NCI-H2107 treated with DMSO at 0.1 percent for 48 hours (cell line): Measurements from ENCODE around the gene LAG3.

Experiments
- DNase-seq: peaks from one replicate; lab custom pipeline; 2025; ENCODE audit not compliant: unreplicated experiment; lab: John Stamatoyannopoulos, UW

The LAG3 gene

DNA sequence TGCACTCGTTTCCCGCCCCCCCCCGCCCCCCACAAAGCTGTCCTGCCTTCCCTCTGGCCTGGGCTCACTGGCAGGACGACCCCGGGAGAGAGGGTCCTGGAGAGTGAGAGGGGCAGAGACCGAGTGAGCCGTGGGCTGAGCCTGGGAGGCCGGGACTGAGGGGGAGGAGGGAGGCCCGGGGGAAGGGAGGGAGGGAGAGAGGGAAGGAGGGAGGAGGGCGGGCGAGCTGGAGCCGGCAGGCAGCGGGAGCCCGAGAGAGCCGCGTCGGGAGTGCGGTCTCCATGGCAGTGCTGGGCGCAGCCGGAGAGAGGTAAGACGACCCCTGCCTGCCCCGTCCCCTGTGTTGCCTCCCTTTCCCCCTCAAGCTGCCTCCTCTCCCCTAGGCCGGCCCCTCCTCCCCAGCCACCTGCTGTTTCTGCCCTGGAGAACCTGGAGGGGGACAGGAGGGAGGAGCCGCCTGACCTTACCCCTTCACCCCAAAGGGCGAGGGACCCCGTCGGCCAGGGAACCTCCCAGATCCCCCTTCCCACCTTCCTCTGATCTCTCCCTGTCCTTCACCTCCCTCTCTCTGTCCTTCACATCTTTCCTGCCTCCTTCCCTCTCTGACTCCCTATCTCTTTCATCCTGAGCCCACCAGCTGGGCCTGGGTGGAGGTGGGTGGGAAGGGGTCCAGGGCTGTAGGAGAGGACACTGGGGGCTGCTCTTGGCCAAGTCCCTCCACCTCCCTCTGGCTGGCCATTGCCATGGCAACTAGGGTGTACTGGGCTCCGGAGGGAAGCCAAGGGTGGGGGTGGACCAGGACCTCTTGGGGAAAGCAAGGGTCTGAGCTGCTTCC, 49.5 kb downstream of the LAG3 start, which contains the start of gene GPR162:
Gene GPR162, plus strand, starts transcription at position 231 of the 835 bp plus-strand sequence. CDS start 2,078 bp downstream, outside the sequence.
- DNase-seq, result peak; percentile 43

DNA sequence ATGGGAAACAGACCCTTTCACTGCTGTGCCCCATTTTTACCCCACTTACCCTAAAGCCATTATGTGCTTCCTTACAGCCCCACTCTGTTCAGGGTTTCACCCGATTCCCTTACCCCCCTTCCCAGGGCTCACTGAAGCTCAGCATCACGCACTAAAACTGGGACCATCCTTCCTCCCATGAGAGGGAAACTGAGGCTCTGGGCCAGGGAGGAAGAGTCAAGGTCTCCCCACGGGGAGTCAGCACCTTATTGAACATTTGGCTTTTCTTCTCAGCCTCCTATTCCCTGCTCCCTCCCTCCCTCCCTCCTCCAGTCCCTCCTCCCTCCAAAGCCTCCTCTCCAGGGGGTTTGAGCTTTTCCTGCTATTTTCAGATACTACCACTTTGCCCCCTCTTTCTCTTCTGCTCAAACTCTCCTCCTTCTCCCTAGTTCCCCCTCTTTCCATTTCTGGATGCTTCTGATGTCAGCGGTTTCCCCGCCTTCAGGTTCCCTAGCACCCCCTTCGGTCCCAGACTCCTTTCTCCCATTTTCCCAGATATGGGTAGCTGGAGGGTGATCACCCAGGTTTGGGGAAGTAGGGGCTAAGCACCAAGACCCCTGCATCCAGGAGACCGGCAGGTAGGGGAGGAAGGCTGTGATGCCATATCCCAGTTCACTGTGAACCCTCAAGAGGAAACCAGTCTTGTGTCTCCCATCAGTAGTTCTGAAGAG, 50.3 kb downstream of the LAG3 start:
- no peak for DNase-seq

DNA sequence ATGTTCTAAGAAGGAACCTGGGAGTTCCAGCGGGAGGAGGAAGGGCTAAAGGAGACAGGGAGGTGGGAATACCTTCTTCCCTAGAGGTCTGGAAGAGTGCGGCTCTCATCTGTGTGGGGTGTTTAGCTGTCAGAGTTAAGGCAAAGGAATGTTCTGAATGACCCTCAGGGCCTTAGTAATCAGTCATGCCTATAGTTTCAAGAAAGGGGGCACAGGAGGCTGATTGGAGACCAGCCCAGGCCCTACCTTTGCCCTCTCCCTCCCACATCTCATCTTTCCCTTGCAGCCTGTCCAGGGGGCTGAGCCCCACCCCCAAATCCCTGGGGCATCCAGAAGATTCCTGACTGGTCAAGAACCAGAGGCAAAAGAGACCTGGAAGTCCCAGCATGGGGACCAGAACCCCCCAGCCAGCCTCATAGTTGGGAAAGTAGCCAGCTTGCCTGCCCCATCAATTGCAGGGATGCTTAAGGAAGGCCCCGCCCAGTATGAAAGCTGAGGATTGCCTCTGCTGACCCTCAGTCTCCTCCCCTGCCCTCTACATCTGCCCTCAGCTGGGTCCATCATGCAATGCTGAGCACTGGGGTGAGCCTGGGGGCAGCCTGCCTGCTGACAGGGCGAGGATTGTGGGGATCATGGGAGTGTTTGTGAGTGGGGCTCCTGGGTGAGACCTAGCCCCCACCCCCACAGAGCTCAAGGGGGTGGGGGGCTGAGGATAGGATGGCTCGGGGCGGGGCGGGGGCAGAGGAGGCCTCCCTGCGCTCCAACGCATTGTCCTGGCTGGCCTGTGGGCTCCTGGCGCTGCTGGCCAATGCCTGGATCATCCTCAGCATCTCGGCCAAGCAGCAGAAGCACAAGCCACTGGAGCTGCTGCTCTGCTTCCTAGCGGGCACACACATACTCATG, 51.1 kb downstream of the LAG3 start:
- DNase-seq, result no peak

GRCh38 chr12:6824085-6824775, 51.9 kb downstream of the LAG3 start:
- no peak for DNase-seq

DNA sequence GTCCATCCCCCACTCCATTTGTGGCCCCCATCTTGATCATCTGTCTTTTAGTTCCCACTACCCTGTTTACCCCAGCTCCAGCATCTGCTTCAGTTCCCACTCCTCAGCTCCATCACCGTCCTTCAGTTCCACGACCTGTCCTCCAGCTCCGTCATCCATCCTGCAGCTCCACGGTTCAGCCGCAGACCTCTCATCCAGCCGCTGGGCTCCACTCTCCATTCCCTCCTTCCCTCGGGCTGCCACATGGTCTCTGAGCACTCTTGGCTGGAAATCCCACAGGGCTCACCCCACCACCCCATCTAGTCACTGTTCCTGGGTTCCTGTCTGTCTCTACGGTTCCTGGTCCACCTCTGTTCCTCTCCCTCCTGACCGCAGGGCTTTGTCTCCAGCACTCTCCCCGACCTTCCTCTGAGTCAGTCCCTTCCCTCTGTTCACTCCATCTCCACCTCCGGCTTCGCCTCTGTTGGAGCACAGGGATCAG, 52.6 kb downstream of the LAG3 start:
- DNase-seq, result no peak

- peak; percentile 80 for DNase-seq
These were observed 53.2 kb downstream of the LAG3 start for GRCh38 chr12:6825398-6826124.

GRCh38 chr12:6826125-6826733, 53.9 kb downstream of the LAG3 start:
- DNase-seq, result no peak

DNA sequence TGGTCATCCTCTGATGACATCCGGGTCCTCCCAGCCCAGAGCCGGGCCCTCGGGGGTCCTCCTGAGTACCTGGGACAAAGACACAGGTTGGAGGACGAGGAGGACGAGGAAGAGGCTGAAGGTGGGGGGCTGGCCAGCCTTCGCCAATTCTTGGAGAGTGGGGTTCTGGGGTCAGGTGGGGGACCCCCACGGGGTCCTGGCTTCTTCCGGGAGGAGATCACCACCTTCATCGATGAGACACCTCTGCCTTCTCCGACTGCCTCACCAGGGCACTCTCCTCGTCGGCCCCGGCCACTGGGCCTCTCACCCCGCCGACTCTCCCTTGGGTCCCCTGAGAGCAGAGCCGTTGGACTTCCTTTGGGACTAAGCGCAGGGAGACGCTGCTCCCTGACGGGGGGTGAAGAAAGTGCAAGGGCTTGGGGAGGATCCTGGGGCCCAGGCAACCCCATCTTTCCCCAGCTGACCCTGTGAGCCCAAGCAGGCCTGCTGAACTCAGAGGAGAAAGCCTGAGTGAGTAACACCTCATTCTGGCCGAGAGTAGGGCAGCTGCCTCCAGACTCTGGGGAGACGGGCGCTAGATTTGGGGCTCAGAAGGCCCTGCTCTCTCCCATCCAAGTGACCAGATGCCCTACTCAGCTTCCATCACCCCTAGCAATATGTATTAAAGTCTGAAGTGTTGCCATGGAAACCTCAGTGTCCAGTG, 54.6 kb downstream of the LAG3 start:
- no peak for DNase-seq

DNA sequence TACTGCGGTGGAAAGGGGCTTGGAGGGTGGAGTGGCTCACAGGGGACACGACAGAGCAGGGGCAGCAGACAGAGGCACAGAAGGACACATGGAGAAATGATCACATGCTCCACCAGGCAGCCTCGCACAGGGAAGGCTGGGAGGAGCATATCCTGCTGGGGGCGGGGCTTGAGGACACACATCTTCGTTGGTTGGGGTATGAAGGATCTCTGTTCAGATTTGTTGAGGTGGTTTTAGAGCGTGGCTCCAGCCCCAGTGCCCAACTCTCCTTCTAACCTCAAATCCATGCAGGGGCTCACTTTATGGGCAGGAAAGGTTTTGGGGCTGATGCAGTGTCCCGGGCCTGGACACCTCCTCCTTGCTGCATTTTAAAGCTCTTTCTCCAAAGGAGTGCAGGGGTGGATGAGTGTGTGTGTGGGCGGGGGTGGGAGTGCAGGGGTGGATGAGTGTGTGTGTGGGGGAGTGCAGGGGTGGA, 55.2 kb downstream of the LAG3 start:
- peak; percentile 62 for DNase-seq
